HG02973 (cell line): Measurements from ENCODE around the gene TIMM8A.

Source experiments
- ATAC-seq: cut with Tn5 transposase; IDR thresholded peaks from one replicate; pipeline ENCODE4 v1.9.1; 2021; ENCODE audit warnings: moderate library complexity; ENCODE audit not compliant: unreplicated experiment

Gene TIMM8A

GRCh38 chrX:101348452-101349192 is at the start of gene TIMM8A:
TIMM8A (minus strand) TSS chrX:101348742; CDS start chrX:101348664, 78 bp downstream.
- ATAC-seq, result peak; percentile 96

- no peak for ATAC-seq
Measured at GRCh38 chrX:101397779-101398178, 49.2 kb upstream of the TIMM8A start.

GRCh38 chrX:101395789-101396188 is 47.2 kb upstream of the TIMM8A start:
- no peak for ATAC-seq

GRCh38 chrX:101394372-101394771 is 45.8 kb upstream of the TIMM8A start:
- no peak for ATAC-seq

- ATAC-seq, result no peak
Measured at GRCh38 chrX:101393530-101394305, 45.2 kb upstream of the TIMM8A start.

GRCh38 chrX:101391831-101392230 is 43.3 kb upstream of the TIMM8A start:
- ATAC-seq, result no peak

GRCh38 chrX:101390664-101391525 is 42.4 kb upstream of the TIMM8A start, which contains the start of gene RPL36A:
RPL36A (plus strand) TSS chrX:101391011; CDS start chrX:101391044, 33 bp downstream.
- peak; percentile 79 for ATAC-seq

- no peak for ATAC-seq
Measured at GRCh38 chrX:101388604-101389003, 40.1 kb upstream of the TIMM8A start.

- ATAC-seq, result no peak
Measured at GRCh38 chrX:101386542-101386885, 38.0 kb upstream of the TIMM8A start.

GRCh38 chrX:101385795-101386541 is 37.4 kb upstream of the TIMM8A start, which contains the start of gene BTK:
BTK (minus strand) TSS chrX:101386191; CDS start chrX:101375284, 10,907 bp downstream.
- peak; percentile 69 for ATAC-seq

GRCh38 chrX:101385026-101385684 is 36.6 kb upstream of the TIMM8A start:
- ATAC-seq, result no peak

GRCh38 chrX:101383679-101384205 is 35.2 kb upstream of the TIMM8A start:
- ATAC-seq, result peak; percentile 71

- ATAC-seq, result no peak
Measured at GRCh38 chrX:101377547-101377946, 29.0 kb upstream of the TIMM8A start.

- ATAC-seq, result peak; percentile 62
Measured at GRCh38 chrX:101370888-101371504, 22.5 kb upstream of the TIMM8A start.

GRCh38 chrX:101369687-101370086 is 21.1 kb upstream of the TIMM8A start:
- no peak for ATAC-seq

- no peak for ATAC-seq
Measured at GRCh38 chrX:101368800-101369199, 20.3 kb upstream of the TIMM8A start.

GRCh38 chrX:101365301-101365795 is 16.8 kb upstream of the TIMM8A start:
- no peak for ATAC-seq

GRCh38 chrX:101362757-101363156 is 14.2 kb upstream of the TIMM8A start:
- ATAC-seq, result no peak

GRCh38 chrX:101362116-101362515 is 13.6 kb upstream of the TIMM8A start:
- ATAC-seq, result no peak
